PFSK-1 (cell line): Measurements from ENCODE around the gene ABCC10.

Source experiments
- FOXP2 ChIP-seq: optimal IDR thresholded peaks from 2 replicates; pipeline ENCODE3; 2011; ENCODE audit warnings: borderline replicate concordance, control low read depth, inconsistent platforms; ENCODE audit not compliant: insufficient read depth; ENCODE audit errors: extremely low read length, extremely low read depth
- POLR2AphosphoS5 ChIP-seq: IDR thresholded peaks from 2 replicates; pipeline ENCODE4 v1.6.1; 2012; ENCODE audit warnings: low read depth, mild to moderate bottlenecking, control low read depth, low read length, moderate library complexity
- SIN3A ChIP-seq: IDR thresholded peaks from 2 replicates; pipeline ENCODE4 v1.6.1; 2012; ENCODE audit warnings: mild to moderate bottlenecking, low read length, moderate library complexity, borderline replicate concordance; ENCODE audit not compliant: insufficient read depth
- TAF1 ChIP-seq: IDR thresholded peaks from 2 replicates; pipeline ENCODE4 v1.6.1; 2012; ENCODE audit warnings: low read length, control low read depth, borderline replicate concordance; ENCODE audit not compliant: insufficient read depth
- TF ChIP-seq, protein P1 (sequence below), 2 experiments: IDR thresholded peaks; 2 replicates each; pipeline versions ENCODE4 v1.6.1 to v1.8.0; 2011 to 2012; ENCODE audit warnings: low read depth in 2 of 2, low read length in 2 of 2, control low read depth in 1 of 2, inconsistent platforms in 1 of 2, mild to moderate bottlenecking in 1 of 2, moderate library complexity in 1 of 2; ENCODE audit not compliant: insufficient read depth in 1 of 2

DNA sequence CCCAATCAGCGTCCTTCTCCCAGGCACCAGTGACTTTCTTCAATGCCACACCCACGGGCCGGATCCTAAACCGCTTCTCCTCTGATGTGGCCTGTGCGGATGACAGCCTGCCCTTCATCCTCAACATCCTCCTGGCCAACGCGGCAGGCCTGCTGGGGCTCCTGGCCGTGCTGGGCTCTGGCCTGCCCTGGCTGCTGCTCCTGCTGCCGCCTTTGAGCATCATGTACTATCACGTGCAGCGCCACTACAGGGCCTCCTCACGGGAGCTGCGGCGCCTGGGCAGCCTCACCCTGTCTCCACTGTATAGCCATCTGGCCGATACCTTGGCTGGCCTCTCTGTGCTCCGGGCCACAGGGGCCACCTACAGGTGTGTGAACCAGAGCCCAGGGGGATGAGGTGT is 18.2 kb downstream of the ABCC10 start:
- no peak for TF ChIP-seq POLR2AphosphoS5
- TF ChIP-seq, protein P1, sequence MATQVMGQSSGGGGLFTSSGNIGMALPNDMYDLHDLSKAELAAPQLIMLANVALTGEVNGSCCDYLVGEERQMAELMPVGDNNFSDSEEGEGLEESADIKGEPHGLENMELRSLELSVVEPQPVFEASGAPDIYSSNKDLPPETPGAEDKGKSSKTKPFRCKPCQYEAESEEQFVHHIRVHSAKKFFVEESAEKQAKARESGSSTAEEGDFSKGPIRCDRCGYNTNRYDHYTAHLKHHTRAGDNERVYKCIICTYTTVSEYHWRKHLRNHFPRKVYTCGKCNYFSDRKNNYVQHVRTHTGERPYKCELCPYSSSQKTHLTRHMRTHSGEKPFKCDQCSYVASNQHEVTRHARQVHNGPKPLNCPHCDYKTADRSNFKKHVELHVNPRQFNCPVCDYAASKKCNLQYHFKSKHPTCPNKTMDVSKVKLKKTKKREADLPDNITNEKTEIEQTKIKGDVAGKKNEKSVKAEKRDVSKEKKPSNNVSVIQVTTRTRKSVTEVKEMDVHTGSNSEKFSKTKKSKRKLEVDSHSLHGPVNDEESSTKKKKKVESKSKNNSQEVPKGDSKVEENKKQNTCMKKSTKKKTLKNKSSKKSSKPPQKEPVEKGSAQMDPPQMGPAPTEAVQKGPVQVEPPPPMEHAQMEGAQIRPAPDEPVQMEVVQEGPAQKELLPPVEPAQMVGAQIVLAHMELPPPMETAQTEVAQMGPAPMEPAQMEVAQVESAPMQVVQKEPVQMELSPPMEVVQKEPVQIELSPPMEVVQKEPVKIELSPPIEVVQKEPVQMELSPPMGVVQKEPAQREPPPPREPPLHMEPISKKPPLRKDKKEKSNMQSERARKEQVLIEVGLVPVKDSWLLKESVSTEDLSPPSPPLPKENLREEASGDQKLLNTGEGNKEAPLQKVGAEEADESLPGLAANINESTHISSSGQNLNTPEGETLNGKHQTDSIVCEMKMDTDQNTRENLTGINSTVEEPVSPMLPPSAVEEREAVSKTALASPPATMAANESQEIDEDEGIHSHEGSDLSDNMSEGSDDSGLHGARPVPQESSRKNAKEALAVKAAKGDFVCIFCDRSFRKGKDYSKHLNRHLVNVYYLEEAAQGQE (IDR thresholded peaks at IDR 0.05; ENCODE audit: insufficient read depth in 1 of 2, low read depth in 2 of 2, low read length in 2 of 2) = no peak
- no peak for TF ChIP-seq TAF1
- no peak for TF ChIP-seq SIN3A
- TF ChIP-seq FOXP2 = no peak
